ENCODE measurements around the gene THSD4.
"Not testable (repeated sequence)": the region's sequence is repeated elsewhere in the genome, so short reads cannot be mapped to it uniquely, and the experiment has no call there.

THSD4 gene

DNA sequence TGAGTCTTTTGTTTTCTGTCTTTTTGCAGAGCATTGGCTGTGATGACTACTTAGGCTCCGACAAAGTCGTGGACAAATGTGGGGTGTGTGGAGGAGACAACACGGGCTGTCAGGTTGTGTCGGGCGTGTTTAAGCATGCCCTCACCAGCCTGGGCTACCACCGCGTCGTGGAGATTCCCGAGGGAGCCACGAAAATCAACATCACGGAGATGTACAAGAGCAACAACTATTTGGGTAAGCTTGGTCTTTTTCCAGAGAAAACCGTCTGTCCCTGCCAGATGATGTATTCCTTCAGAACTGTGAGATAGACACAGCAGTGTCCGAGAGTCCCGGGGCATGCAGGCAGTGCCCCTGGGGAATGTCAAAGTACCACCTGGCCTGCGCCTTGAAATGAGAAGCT lies 545.2 kb downstream of the THSD4 start:
- H3K27ac Mint-ChIP-seq: no peak overlapping the region
- H3K36me3 Mint-ChIP-seq: no peaks in the 10 kb centered on the region
- ATAC-seq (replicated peaks): no peak
- no peak overlapping the region for H3K4me3 Mint-ChIP-seq
- peaks cover 17 to 34% of the 10 kb centered on the region in 2 donors for H3K27me3 Mint-ChIP-seq
- DNase-seq: no peak
- peaks cover 2 to 8% of the 10 kb centered on the region in 2 donors for H3K9me3 Mint-ChIP-seq
- no peaks in the 10 kb centered on the region for H3K4me1 Mint-ChIP-seq

DNA sequence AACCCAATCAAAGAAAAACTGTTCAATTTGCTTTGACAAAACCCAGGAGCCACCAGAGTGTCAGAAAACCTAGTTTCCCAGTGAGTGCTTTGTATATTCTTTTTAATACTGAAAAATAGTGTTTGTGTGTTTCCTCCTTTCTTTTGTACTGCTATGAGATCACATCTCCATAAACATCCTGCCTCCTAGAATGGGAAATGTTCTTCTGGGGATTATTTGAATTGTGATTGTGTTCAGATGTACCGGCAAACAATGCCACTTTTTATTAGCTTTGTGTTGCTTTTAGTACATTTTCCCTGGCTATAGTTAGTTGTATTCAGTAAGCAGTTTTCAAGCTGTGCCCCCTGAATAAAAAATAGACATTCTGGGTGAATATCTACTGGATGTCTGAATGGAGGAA lies 547.0 kb downstream of the THSD4 start:
- ATAC-seq (replicated peaks): no peak
- Mint-ChIP-seq H3K27ac (no peak overlapping the region), H3K27me3 (peaks cover 17 to 39% of the 10 kb centered on the region in 2 donors), H3K4me1 (no peaks in the 10 kb centered on the region), H3K36me3 (no peaks in the 10 kb centered on the region), H3K4me3 (no peak overlapping the region), H3K9me3 (peaks cover 4 to 10% of the 10 kb centered on the region in 2 donors)
- no peak for DNase-seq

DNA sequence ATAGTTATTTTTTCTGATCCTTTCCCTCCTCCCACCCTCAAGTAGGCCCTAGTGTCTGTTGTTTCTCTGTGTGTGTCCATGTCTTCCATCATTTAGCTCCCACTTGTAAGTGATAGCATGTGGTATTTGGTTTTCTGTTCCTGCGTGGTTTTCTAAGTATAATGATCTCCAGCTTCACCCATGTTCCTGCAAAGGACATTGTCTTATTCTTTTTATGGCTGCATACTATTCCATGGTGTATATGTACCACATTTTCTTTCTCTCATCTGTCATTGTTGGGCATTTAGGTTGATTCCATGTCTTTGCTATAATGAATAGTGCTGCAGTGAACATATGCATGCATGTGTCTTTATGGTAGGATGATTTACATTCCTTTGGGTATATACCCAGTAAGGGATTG lies 549.4 kb downstream of the THSD4 start:
- Mint-ChIP-seq H3K27ac (no peak overlapping the region), H3K36me3 (no peaks in the 10 kb centered on the region), H3K4me3 (no peak overlapping the region), H3K4me1 (no peaks in the 10 kb centered on the region), H3K27me3 (peaks cover 17 to 36% of the 10 kb centered on the region in 2 donors), H3K9me3 (peaks cover 4 to 10% of the 10 kb centered on the region in 2 donors)
- DNase-seq: no peak
- no peak for ATAC-seq (replicated peaks)

DNA sequence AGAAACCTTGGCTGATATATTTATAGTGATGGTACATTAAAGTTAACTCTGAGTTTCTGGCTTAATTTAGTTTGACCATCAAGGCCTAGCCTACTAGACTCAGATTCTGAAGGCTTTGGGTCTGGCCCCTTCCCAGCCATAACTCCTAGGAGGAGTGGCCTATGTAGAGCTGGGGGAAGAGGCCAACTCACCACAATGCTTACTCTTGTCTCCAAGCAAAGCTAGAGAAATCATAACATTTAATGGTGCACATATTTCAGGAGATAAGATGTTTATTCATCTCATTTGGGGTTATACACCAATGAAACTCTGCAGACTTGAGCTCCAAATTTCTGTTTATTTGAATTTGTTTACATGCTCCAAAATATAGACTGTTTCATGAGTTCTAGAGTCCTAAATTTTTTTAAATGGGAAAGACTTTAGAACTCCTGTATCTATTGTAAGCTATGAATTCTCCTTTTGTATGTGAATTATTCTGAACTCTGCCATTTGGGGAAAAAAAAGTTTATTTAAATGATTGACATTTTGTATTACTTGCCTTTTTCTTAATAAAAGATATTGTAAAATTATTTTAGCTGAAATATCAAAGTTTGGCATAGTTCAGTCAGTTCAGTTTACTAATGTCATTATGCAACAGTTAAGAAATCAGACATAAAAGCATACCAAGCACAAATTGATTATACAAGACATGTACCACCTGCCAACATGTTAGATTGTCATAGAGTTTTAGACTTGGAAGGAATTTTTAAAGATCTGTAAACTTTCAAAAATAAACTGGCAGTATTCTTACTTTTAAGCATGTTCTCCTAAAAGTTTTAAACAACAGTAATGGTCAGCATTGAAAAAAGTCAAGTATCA lies 551.7 kb downstream of the THSD4 start:
- no peak overlapping the region for H3K4me3 Mint-ChIP-seq
- H3K27me3 Mint-ChIP-seq: peaks cover 21 to 41% of the 10 kb centered on the region in 2 donors
- no peaks in the 10 kb centered on the region for H3K4me1 Mint-ChIP-seq
- no peak overlapping the region for H3K27ac Mint-ChIP-seq
- no peaks in the 10 kb centered on the region for H3K36me3 Mint-ChIP-seq
- no peak for ATAC-seq (replicated peaks)
- no peak for DNase-seq
- peaks cover 4 to 11% of the 10 kb centered on the region in 2 donors for H3K9me3 Mint-ChIP-seq

DNA sequence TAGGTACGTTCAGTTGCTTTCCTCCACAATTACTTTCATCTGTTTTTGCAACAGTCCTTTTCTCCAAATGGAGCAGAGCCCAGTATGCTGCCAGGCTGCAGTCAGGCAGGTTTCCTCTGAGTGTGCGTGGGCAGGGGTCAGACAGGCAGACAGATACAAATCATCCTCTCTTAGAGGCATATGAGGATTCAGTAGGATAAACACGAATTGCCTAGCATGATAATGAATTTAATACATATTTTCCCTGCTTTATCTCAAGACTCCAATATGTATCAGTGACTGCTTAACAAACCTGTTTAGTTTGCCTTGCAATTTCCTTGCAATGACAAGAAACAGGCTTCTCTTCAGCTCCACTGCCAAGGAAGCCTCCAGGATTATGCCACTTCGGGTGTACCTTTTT lies 554.4 kb downstream of the THSD4 start:
- peaks cover 25 to 52% of the 10 kb centered on the region in 2 donors for H3K27me3 Mint-ChIP-seq

DNA sequence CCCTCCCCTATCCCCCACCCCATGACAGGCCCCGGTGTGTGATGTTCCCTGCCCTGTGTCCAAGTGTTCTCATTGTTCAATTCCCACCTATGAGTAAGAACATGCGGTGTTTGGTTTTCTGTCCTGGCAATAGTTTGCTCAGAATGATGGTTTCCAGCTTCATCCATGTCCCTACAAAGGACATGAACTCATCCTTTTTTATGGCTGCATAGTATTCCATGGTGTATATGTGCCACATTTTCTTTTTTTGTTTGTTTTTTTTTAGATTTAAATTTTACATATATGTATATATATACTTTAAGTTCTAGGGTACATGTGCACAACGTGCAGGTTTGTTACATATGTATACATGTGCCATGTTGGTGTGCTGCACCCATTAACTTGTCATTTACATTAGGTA lies 555.0 kb downstream of the THSD4 start:
- DNase-seq; H3K36me3 Mint-ChIP-seq; H3K9me3 Mint-ChIP-seq; ATAC-seq (replicated peaks); H3K4me3 Mint-ChIP-seq; H3K27ac Mint-ChIP-seq; H3K4me1 Mint-ChIP-seq: not testable (repeated sequence)
- peaks cover 20 to 49% of the 10 kb centered on the region in 2 donors for H3K27me3 Mint-ChIP-seq

More for the DNA sequence above, 554.4 kb downstream of the THSD4 start:
- ATAC-seq (replicated peaks) (no peak), DNase-seq (no peak)
- Mint-ChIP-seq H3K4me1 (no peaks in the 10 kb centered on the region), H3K4me3 (no peak overlapping the region), H3K9me3 (peaks cover 4 to 9% of the 10 kb centered on the region in 2 donors), H3K36me3 (no peaks in the 10 kb centered on the region), H3K27ac (no peak overlapping the region)

DNA sequence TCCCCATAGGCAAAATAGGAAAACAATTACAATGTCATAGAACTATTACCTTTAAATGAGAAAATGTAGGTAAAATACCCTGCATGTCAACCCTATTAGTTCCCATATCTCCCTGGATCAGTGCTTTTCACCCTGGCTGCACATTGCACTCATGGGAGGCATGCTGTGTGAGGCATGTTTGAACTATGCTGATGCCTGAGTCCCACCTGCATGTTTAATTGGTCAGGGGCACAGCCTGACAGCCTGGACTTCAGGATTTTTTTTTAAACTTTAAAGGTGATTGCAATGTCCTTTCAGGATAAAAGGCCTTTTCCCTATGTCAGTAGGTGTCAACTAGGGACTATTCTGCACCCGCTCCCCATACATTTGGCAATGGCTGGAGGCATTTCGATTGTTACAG lies 559.1 kb downstream of the THSD4 start:
- H3K27me3 Mint-ChIP-seq: peaks cover 32 to 52% of the 10 kb centered on the region in 2 donors
- ATAC-seq (replicated peaks) (no peak), DNase-seq (no peak)
- peaks cover 0 to 1% of the 10 kb centered on the region in 2 donors for H3K9me3 Mint-ChIP-seq
- no peaks in the 10 kb centered on the region for H3K36me3 Mint-ChIP-seq
- H3K4me3 Mint-ChIP-seq: no peak overlapping the region
- H3K27ac Mint-ChIP-seq: no peak overlapping the region
- peaks cover 0 to 5% of the 10 kb centered on the region in 2 donors for H3K4me1 Mint-ChIP-seq

DNA sequence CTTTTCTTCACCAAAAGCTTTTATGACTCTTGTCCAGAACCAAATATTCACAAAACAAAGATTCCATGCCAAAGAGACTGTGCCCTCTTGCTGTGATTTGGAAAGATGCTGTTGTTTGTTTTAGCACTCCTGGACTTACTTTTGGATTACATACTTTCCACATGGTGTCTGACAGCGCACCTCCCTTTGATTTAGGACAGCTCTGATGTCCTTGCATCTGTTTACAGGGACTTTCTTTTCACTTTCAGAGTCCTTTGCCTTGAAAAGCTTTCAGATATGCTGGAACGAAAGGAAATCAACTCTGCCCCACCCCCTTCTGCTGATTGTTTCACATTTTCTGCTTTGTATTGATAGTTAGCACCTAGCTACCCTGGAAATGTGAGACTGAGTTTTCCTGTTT lies 562.1 kb downstream of the THSD4 start:
- ATAC-seq (replicated peaks): no peak
- Mint-ChIP-seq H3K27ac (no peak overlapping the region), H3K27me3 (peaks cover 24 to 46% of the 10 kb centered on the region in 2 donors), H3K9me3 (no peaks in the 10 kb centered on the region), H3K36me3 (no peaks in the 10 kb centered on the region), H3K4me1 (peaks cover 0 to 5% of the 10 kb centered on the region in 2 donors), H3K4me3 (no peak overlapping the region)
- no peak for DNase-seq

DNA sequence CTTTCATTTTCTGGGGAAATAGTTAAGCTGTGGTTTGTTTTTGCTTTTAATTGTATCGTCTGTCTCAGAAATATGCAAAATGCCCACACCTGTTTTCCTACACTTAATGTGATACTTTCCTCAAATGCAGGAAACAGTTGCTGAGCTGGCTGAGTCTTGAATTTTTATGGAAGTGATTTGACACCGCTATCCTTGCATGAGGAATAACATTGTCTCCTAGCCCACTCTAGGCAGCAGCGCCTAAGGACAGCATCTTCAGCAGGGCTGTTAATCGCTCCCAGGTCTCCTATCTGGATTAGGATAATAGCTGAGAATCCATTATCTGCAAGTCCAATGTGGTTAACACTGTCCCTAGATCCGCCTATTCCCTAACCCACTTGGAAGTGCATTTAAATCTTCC lies 562.5 kb downstream of the THSD4 start:
- no peak overlapping the region for H3K27ac Mint-ChIP-seq
- no peaks in the 10 kb centered on the region for H3K9me3 Mint-ChIP-seq
- H3K4me3 Mint-ChIP-seq: no peak overlapping the region
- no peaks in the 10 kb centered on the region for H3K36me3 Mint-ChIP-seq
- H3K27me3 Mint-ChIP-seq: peaks cover 26 to 42% of the 10 kb centered on the region in 2 donors
- H3K4me1 Mint-ChIP-seq: peaks cover 0 to 5% of the 10 kb centered on the region in 2 donors
- DNase-seq (no peak), ATAC-seq (replicated peaks) (no peak)

DNA sequence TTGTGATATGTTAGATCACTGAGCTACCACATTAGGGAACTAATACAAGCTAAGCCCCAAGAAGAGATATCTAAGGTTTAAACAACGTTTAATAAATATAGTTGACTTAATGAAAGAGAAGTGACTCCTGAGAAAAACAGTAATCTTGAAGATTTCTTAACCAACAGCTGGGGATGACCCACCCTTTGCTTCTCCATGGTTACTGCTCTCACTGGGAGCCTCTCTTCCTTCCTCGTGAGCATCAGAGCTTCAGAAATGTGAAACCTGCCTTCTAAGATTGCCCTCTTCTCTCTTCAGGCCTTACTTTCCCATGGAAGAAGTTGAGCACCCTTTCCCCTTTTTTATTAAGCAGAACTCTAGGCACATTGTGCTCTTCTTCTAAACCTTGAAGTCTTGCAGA lies 562.9 kb downstream of the THSD4 start:
- ATAC-seq (replicated peaks) (no peak), DNase-seq (no peak)
- Mint-ChIP-seq H3K36me3 (no peaks in the 10 kb centered on the region), H3K4me3 (no peak overlapping the region), H3K27ac (no peak overlapping the region), H3K4me1 (peaks cover 0 to 5% of the 10 kb centered on the region in 2 donors), H3K9me3 (no peaks in the 10 kb centered on the region), H3K27me3 (peaks cover 28 to 39% of the 10 kb centered on the region in 2 donors)

DNA sequence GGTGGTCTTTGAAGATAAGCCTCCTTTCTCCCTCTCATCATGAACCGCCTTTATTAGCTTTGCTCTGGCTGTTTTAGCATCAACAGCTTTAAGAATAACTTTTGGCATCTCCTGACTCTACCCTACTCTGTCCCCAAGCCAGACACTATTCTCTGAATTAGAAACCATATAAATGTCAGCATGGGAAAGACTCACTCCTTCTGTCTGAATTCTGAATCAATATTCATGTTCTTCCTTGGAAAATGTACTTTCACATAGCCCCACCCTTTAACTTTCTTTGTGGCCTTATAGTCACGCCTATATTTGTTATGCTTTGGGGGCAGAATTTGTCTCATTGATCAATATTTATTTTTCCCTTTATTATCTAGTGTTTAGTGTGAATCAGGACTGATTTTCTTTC lies 563.3 kb downstream of the THSD4 start:
- ATAC-seq (replicated peaks) (no peak), DNase-seq (no peak)
- no peak overlapping the region for H3K4me3 Mint-ChIP-seq
- no peaks in the 10 kb centered on the region for H3K9me3 Mint-ChIP-seq
- peaks cover 0 to 5% of the 10 kb centered on the region in 2 donors for H3K4me1 Mint-ChIP-seq
- no peak overlapping the region for H3K27ac Mint-ChIP-seq
- peaks cover 24 to 35% of the 10 kb centered on the region in 2 donors for H3K27me3 Mint-ChIP-seq
- H3K36me3 Mint-ChIP-seq: no peaks in the 10 kb centered on the region

DNA sequence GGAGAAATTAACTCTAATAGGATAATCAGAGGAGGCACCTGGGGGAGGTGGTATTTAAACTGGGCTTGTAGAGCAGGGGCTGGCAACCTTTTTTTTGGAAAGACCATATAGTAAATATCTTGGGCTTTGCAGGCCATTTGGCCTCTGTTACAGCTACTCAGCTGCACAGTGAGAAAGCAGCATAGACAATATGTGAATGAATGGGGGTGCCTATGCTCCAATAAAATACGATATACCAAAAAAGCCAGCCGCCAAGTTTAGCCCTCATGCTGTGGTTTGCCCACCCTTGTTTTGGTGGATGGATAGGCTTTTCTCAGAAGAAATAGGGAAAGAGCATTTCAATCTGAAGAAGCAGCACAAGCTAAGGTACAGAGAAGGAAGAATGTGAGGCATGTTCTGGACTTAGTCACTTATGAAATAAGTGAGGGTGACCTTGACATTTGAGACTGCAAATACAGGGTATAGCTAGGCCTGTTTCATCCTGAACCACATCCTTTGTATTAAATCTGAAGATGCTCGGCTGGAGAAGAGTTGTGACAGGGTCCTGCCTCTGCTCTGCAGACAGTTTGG lies 564.0 kb downstream of the THSD4 start:
- Mint-ChIP-seq H3K27me3 (peaks cover 24 to 28% of the 10 kb centered on the region in 2 donors), H3K27ac (no peak overlapping the region)
- no peak for DNase-seq

DNA sequence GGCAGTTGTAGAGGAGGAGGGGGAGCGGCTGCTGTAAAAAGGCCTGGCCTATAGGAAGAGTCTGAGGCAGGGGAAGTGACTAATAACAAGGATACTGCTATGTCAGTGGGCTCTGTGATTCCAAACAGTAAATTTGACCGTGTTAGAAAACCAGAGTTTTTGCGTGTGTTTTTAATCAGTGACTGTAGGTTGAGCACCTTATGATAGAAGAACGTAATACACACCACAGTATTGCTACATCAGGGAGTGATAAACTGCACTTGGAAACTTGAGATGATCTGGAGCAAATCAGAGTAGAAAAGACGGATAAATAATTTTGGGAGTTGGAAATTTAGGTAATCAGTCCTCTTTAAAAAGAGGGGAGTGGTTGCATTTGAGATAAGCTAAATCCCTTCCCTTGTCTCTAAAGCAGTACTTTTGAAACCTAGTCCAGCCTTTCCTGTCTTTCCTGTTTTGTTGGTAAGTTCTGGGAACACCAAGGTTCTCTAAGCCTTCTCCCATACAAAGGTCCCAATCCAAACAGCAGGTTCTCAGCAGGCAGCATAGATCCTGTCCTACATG lies 564.6 kb downstream of the THSD4 start:
- Mint-ChIP-seq H3K27me3 (peaks cover 24 to 25% of the 10 kb centered on the region in 2 donors), H3K27ac (no peak overlapping the region)

More for the DNA sequence above, 564.0 kb downstream of the THSD4 start:
- peaks cover 0 to 5% of the 10 kb centered on the region in 2 donors for H3K4me1 Mint-ChIP-seq
- no peaks in the 10 kb centered on the region for H3K9me3 Mint-ChIP-seq
- H3K36me3 Mint-ChIP-seq: no peaks in the 10 kb centered on the region
- H3K4me3 Mint-ChIP-seq: no peak overlapping the region
- ATAC-seq (replicated peaks): no peak

DNA sequence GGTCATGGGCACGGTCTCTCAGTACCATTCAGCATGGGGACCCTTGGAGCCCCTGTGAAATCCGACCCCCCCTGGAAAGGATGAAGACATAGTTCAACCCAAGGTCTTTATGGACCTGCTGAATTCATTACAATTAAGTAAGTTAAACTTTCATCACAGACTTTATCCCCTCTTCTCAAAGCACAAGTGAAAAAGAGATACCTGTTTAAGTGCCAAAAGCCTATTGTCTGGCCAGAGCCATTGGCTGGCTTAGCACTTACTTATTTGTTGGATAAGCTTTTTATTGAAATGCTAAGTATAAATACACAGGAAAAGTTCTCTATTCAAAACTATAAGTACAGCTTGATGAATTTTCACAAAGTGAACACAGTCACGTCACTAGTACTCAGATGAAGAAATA lies 566.7 kb downstream of the THSD4 start:
- DNase-seq (no peak), ATAC-seq (replicated peaks) (no peak)
- H3K9me3 Mint-ChIP-seq: no peaks in the 10 kb centered on the region
- H3K4me3 Mint-ChIP-seq: no peak overlapping the region
- H3K36me3 Mint-ChIP-seq: no peaks in the 10 kb centered on the region
- H3K4me1 Mint-ChIP-seq: peaks cover 0 to under 1% of the 10 kb centered on the region in 2 donors
- H3K27ac Mint-ChIP-seq: no peak overlapping the region
- peaks cover 18 to 19% of the 10 kb centered on the region in 2 donors for H3K27me3 Mint-ChIP-seq

More for the DNA sequence above, 564.6 kb downstream of the THSD4 start:
- no peaks in the 10 kb centered on the region for H3K36me3 Mint-ChIP-seq
- DNase-seq (no peak), ATAC-seq (replicated peaks) (no peak)
- H3K4me3 Mint-ChIP-seq: no peak overlapping the region
- no peaks in the 10 kb centered on the region for H3K9me3 Mint-ChIP-seq
- H3K4me1 Mint-ChIP-seq: peaks cover 0 to 5% of the 10 kb centered on the region in 2 donors
